ENCODE data around the gene UGT1A7. TPM values are rescaled to one million over a fixed set of nuclear protein-coding genes. Genes with fewer than 3 reads are reported as not detected.

The UGT1A7 gene
- total RNA-seq, 1 donor from 2014 or later, result 0.12 TPM

GRCh38 chr2:233689501-233689900, 7.8 kb downstream of the UGT1A7 start:
- Mint-ChIP-seq H3K27ac (ENCODE audit: unreplicated experiment) (no peak overlapping the region), H3K36me3 (ENCODE audit: low read depth) (peaks cover 2% of the 10 kb centered on the region), H3K9me3 (ENCODE audit: low read depth) (no peaks in the 10 kb centered on the region), H3K4me1 (ENCODE audit: low read depth) (no peaks in the 10 kb centered on the region), H3K4me3 (ENCODE audit: unreplicated experiment) (no peak overlapping the region), H3K27me3 (ENCODE audit: low read depth) (no peaks in the 10 kb centered on the region)
- no peak for TF ChIP-seq CTCF (IDR thresholded peaks at IDR 0.05)
- DNase-seq (ENCODE audit: low spot score), result no peak

- no peaks in the 10 kb centered on the region for H3K9me3 Mint-ChIP-seq (ENCODE audit: low read depth)
- H3K4me3 Mint-ChIP-seq (ENCODE audit: unreplicated experiment), result no peak overlapping the region
- no peak overlapping the region for H3K27ac Mint-ChIP-seq (ENCODE audit: unreplicated experiment)
- no peak for TF ChIP-seq CTCF (IDR thresholded peaks at IDR 0.05)
- H3K36me3 Mint-ChIP-seq (ENCODE audit: low read depth), result peaks cover 2% of the 10 kb centered on the region
- no peaks in the 10 kb centered on the region for H3K27me3 Mint-ChIP-seq (ENCODE audit: low read depth)
- no peaks in the 10 kb centered on the region for H3K4me1 Mint-ChIP-seq (ENCODE audit: low read depth)
- no peak for DNase-seq (ENCODE audit: low spot score)
Measured at GRCh38 chr2:233690444-233690843, 8.7 kb downstream of the UGT1A7 start.

GRCh38 chr2:233691443-233692433, 10.0 kb downstream of the UGT1A7 start:
- H3K36me3 Mint-ChIP-seq (ENCODE audit: low read depth), result peaks cover under 1% of the 10 kb centered on the region
- no peak overlapping the region for H3K27ac Mint-ChIP-seq (ENCODE audit: unreplicated experiment)
- no peaks in the 10 kb centered on the region for H3K9me3 Mint-ChIP-seq (ENCODE audit: low read depth)
- no peak for DNase-seq (ENCODE audit: low spot score)
- no peak for TF ChIP-seq CTCF (IDR thresholded peaks at IDR 0.05)
- no peak overlapping the region for H3K4me3 Mint-ChIP-seq (ENCODE audit: unreplicated experiment)
- no peaks in the 10 kb centered on the region for H3K4me1 Mint-ChIP-seq (ENCODE audit: low read depth)
- no peaks in the 10 kb centered on the region for H3K27me3 Mint-ChIP-seq (ENCODE audit: low read depth)

GRCh38 chr2:233692648-233693047, 10.9 kb downstream of the UGT1A7 start, which contains the start of gene UGT1A6:
Gene UGT1A6 (plus strand): TSS chr2:233692890. CDS start chr2:233693005, 115 bp downstream.
- no peak for DNase-seq (ENCODE audit: low spot score)
- Mint-ChIP-seq H3K36me3 (ENCODE audit: low read depth) (no peaks in the 10 kb centered on the region), H3K4me1 (ENCODE audit: low read depth) (no peaks in the 10 kb centered on the region), H3K4me3 (ENCODE audit: unreplicated experiment) (no peak within 1 kb of the TSS), H3K27ac (ENCODE audit: unreplicated experiment) (no peak within 1 kb of the TSS), H3K9me3 (ENCODE audit: low read depth) (no peaks in the 10 kb centered on the region), H3K27me3 (ENCODE audit: low read depth) (no peaks in the 10 kb centered on the region)
- TF ChIP-seq CTCF (IDR thresholded peaks at IDR 0.05), result no peak

GRCh38 chr2:233693963-233694362, 12.3 kb downstream of the UGT1A7 start:
- no peak overlapping the region for H3K4me3 Mint-ChIP-seq (ENCODE audit: unreplicated experiment)
- H3K36me3 Mint-ChIP-seq (ENCODE audit: low read depth), result no peaks in the 10 kb centered on the region
- no peaks in the 10 kb centered on the region for H3K9me3 Mint-ChIP-seq (ENCODE audit: low read depth)
- TF ChIP-seq CTCF (IDR thresholded peaks at IDR 0.05), result no peak
- H3K4me1 Mint-ChIP-seq (ENCODE audit: low read depth), result no peaks in the 10 kb centered on the region
- no peak overlapping the region for H3K27ac Mint-ChIP-seq (ENCODE audit: unreplicated experiment)
- no peaks in the 10 kb centered on the region for H3K27me3 Mint-ChIP-seq (ENCODE audit: low read depth)
- no peak for DNase-seq (ENCODE audit: low spot score)
